GM18519 (cell line): Measurements from ENCODE around the gene CENATAC.
A peak's percentile ranks its signal among the peaks of the same experiment; 100 is the strongest.
"Not testable (repeated sequence)": the region's sequence is repeated elsewhere in the genome, so short reads cannot be mapped to it uniquely, and the experiment has no call there.

Experiments
- ATAC-seq: cut with Tn5 transposase; IDR thresholded peaks from one replicate; pipeline ENCODE4 v1.9.1; 2021; ENCODE audit warnings: mild to moderate bottlenecking, moderate library complexity; ENCODE audit not compliant: unreplicated experiment, low FRiP score

Gene CENATAC

DNA sequence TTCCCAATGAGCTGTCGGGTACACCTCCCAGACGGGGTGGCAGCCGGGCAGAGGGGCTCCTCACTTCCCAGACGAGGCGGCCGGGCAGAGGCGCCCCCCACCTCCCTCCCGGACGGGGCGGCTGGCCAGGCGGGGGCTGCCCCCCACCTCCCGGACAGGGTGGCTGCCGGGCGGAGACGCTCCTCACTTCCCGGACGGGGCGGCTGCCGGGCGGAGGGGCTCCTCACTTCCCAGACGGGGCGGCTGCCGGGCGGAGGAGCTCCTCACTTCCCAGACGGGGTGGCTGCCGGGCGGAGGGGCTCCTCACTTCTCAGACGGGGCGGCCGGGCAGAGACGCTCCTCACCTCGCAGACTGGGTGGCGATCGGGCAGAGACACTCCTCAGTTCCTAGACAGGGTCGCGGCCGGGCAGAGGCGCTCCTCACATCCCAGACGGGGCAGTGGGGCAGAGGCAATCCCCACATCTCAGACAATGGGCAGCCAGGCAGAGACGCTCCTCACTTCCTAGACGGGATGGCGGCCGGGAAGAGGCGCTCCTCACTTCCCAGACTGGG lies 6.4 kb upstream of the CENATAC start:
- ATAC-seq: not testable (repeated sequence)

DNA sequence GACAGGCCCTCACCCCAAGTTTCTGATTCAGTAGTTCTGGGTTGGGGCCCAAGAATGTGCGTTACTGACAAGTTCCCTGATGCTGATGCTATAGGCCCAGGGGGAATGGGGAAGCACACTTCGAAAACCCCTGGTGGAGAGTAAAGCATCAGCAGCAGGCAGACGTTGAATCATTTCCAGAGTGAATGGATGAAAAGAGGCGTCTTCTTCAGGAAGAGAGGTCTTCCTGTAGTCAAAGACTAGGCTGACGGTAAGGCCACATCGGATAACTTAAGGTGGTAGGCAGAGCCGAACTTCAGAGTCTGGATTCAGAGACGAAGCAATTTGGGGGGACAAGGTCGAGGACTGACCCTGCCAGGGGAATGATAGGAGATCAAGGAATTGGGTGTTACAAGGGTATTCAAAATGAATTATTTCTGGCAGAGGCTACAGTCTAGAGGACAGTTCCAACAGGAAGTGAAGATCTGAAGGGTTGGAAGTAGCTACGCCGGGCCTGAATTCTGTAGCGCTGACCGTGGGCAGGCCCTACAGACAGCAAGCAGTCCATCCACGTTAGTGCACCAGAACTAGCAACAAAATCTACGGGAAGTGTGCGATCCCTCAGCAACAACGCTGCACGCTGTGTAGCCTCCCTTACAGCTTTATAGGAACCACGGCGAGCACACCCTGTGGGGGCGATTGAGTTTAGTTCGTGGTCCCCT lies 862 bp upstream of the CENATAC start:
- no peak for ATAC-seq

DNA sequence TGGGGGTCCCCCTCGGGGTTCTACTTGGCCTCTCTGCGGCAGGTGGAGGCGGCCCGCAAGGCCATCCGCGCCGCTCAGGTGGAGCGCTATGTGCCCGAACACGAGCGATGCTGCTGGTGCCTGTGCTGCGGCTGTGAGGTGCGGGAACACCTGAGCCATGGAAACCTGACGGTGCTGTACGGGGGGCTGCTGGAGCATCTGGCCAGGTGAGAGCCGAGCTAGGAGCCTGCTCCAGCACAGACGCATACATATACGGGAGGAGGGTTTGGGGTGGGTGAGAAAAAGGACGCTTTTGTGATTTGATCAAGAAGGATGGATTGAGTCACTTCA lies 415 bp downstream of the CENATAC start:
- no peak for ATAC-seq

DNA sequence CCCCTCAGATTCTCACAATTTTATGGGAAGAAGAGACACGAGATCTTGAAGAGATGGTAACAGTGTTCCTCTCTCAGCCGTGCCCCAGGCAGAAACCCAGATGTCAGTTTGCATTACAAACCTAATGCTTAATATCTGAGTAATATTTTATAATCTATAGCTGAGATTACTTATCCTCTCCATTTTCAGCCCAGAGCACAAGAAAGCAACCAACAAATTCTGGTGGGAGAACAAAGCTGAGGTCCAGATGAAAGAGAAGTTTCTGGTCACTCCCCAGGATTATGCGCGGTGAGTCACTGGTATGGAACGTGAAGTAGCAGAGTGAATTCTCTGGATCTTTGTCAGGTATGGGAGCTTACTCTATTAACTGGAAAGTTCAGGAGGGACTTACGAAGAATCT lies 884 bp downstream of the CENATAC start:
- ATAC-seq: no peak

DNA sequence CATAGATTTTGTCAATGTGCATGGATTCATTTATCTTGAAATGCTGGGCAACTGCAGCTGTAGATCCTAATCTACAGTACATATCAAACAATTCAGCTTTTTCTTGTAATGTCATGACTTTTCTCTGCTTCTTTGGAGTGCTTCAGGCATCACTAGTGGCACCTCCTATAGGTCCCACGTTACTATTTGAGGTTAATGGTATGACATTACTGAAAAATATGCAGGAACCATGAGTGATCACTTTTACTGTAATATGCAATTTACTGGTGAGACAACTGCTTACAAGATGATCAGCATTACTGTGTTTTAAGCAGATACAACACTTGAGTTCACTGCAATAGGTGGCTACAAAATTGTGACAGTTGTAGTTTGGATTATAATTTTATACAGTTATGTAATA lies 3.0 kb downstream of the CENATAC start:
- ATAC-seq: no peak

DNA sequence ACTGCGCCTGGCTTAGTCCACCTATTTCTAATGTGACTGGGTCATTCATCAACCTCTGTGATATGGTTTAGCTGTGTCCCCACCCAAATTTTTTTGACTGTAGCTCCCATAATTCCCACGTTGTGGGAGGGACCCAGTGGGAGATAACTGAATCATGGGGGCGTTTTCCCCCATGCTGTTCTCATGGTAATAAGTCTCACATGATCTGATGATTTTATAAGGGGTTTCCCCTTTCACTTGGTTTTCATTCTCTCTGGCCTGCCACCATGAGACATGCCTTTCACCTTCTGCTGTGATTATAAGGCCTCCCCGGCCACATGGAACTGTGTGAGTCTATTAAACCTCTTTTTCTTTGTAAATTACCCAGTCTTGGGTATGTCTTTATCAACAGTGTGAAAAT lies 8.7 kb downstream of the CENATAC start:
- ATAC-seq: no peak

DNA sequence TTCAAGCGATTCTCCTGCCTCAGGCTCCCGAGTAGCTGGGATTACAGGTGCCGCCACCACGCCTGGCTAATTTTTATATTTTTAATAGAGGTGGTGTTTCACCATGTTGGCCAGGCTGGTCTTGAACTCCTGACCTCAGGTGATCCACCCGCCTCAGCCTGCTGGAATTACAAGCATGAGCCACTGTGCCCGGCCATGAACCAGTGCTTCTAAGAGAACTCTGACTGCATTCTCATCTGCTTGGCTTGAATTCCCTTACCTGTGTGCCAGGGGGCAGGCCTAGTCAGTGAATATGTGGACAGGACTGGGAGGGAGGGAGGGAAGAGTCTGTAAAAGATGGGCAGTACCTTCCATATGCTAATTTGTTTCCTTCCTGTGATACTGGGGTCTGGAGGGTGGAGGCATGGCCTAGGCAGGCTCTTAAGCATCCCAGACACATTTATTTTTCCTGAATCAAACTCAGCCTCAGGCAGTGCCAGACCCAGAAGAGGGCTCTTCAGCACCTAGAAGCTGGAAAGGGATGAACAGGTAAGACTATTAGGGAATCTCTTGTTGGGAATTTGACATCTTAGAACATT lies 13.6 kb downstream of the CENATAC start:
- no peak for ATAC-seq

DNA sequence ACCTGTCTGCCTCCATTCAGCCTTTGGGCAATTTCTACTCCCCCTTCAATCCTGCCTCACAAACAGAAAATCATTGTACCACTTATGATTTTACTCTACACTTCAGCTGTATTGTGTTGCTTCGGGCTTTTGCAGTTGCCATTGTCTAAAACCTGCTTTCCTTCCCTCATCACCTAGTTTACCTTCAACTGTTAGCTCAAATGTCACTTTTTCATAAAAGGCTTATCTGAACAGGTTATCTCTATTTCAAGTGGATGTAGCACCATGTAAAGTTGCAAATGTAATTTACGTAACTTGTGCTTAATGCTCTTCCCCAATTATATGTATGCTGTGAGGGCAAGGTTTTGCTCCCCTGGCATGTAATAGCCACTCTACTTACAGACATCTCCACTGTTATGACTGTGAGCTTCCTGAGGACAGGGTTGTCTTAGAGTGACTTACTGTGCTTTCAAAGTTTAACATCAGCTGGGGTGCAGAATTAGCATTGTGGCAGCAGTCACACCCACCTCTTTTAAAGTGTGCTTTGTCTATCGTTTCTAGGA lies 14.8 kb downstream of the CENATAC start:
- ATAC-seq: no peak

DNA sequence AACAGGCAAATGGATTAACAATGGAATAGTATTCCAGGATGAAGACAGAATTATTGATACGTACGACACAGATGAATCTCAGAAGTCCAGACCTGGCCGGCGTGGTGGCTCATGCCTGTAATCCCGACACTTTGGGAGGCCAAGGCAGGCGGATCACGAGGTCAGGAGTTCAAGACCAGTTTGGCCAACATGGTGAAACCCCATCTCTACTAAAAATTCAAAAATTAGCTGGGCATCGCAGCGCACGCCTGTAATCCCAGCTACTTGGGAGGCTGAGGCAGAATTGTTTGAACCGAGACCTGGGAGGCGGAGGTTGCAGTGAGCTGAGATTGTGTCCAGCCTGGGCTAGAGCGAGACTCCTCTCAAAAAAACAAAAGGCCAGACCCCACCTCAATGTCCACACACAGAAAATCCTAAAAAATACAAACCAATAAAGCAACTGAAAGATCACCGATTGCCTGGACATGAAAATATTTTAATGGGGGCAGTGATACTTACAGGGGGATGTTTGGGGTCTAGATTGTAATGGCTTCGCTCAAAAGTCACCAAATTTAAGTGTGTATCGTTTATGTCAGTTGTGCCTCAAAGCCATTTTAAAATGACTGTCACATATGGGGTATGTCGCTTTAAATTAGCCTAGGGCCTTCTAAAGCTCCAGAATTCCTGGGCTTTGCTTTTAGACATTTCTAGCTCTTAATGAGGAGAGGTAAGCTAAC lies 16.4 kb downstream of the CENATAC start:
- no peak for ATAC-seq

DNA sequence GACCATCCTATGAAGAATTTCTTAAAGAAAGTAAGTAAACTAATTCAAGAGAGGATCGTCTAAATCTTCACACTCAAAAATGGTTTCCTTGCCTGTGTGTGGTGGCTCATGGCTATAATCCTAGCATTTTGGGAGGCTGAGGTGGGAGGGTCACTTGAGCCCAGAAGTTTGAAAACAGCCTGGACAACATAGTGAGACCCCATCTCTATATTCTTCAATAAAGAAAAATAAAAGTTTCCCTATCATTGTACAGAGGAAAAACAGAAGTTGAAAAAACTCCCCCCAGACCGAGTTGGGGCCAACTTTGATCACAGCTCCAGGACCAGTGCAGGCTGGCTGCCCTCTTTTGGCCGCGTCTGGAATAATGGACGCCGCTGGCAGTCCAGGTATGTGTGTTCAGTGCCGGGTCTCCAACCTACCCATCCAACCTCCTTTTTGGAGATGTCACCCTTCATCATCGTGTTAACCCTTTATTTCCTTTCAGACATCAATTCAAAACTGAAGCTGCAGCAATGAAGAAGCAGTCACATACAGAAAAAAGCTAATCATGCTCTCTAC lies 17.2 kb downstream of the CENATAC start:
- no peak for ATAC-seq

DNA sequence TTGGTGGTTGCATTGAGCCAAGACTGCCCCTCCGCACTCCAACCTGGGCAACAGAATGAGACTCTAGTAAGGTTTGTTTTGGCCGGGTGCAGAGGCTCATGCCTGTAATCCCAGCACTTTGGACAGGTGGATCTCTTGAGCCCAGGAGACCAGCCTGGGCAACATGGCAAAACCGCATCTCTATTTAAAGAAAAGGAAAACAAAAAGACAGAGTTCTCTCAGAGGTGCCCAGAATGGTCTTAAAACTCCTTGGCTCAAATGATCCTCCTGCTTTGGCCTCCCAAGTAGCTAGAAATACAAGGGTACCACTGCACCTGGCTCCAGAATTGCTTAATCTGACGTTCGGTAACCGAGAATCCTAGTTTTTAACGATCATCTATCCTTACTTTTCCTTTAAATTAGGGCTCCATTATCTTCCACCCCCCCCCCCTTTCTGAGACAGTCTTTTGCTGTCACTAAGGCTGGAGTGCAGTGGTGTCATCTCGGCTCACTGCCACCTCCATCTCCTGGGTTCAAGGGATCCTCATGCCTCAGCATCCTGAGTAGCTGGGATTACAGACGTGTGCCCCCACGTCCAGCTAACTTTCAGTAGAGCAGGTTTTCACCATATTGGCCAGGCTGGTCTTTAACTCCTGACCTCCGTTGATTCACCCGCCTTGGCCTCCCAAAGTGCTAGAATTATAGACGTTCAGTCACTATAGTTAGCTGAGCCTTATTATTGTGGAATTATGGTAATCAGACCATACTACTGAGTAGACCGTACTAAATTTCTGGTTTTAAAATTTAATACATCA lies 18.5 kb downstream of the CENATAC start:
- no peak for ATAC-seq

DNA sequence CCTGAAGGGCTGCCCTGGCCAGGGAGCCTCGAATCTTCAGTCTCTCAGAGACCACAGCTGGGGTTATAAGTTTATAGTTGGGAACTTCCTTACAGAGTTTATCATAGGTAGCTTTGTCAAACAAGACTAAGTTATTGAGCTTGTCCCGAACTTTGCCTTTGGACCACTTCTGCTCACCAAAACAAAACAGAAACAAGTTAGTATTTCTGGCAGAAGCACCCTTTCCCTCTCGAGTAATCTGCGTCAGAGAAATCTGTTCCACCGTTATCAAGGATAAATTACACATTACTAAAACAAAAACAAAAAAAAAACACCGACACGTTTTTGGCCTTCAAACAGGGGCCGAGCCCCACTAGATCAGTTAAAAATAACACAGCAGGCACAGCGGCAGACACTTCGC lies 19.4 kb downstream of the CENATAC start:
- ATAC-seq: not testable (repeated sequence)

DNA sequence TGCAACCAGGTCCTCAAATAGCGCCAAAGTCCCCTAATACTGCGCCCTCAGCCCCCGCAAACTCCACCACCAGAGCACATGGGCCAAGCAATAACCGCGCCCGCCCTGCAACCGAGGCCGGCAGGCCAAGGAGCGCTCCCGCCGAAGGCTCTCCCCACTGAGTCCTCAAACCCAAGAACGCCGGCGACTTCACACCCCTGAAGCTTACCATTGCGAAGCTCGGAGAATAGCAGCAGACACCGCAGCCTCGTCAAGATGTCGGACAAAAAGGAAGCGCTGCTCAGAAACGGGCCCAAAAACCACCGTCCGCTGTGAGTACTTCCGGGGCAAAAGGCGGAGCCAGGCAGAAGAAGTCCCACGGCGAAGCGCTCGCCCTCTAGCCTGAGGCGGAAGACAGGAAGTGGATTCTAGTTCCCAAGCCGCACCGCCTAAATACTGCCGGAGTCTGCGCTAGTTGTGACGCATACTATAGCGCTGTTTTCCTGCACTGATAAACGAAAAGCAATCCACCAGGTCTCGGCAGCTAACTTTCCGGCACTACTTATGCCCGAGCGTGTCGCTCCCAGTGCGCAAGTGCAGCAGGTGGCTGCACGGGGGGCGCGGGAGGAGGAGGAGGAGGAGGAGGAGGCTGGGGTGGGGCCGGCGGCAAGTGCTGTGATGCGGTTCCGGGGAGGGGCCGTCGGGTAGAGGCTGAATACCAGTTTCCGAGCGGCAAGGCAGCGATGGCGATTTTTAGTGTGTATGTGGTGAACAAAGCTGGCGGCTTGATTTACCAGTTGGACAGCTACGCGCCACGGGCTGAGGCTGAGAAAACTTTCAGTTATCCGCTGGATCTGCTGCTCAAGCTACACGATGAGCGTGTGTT lies 20.4 kb downstream of the CENATAC start, which contains the start of the genes RPS25 and TRAPPC4:
Gene RPS25 (minus strand): TSS at position 270 of the 865 bp plus-strand sequence. CDS start 59 bp downstream, at position 211.
Gene TRAPPC4 (plus strand): TSS at position 693 of the 865 bp plus-strand sequence. CDS start 30 bp downstream, at position 723.
- peak; percentile 73 for ATAC-seq

DNA sequence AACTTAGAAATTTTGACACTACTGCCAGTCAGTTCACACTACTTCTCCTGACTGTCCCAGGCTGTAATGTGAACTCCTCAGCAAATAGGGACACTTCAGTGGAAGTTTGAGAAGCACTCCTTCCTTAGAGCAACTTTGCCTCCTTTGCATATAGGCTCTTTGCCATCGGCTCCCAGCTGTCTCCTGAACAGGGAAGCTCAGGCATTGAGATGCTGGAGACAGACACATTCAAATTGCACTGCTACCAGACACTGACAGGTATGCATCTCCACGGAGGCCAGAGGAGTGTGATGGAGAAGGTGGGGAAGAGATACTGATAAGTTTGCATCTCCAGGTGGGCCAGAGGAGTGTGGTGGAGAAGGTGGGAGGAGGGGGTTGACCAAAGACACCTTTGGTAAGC lies 22.1 kb downstream of the CENATAC start:
- ATAC-seq: no peak

DNA sequence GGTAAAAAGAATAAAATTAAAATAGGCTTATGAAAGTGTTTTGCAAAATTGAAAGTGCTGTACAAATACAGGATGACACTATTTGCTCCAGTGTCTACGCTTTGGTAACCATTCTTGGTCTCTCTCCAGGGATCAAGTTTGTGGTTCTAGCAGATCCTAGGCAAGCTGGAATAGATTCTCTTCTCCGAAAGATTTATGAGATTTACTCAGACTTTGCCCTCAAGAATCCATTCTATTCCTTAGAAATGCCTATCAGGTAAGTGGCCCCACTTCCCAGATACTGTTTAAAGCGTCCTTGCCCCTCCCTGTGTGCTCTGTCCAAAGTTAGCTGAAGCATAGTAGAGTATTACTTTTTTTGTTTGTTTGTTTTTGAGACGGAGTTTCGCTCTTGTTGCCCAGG lies 23.7 kb downstream of the CENATAC start:
- no peak for ATAC-seq

DNA sequence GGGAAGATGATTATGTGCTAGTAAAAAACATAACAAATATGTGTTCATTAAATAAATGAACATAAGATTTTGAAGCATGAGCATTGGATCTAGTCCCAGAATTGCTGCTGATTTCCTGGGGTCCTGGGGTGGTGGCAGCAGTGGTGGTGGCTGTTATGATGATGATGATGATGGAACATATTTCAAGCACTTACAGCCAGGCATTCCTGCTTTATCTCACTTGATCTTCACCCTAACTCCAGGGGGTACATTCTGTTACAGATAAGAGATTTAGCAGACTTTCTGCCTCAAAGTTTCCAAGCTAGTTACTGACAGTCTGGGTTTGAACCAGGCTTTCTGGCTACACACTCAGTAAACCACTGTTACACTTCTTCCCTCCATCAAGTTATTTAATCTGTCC lies 25.8 kb downstream of the CENATAC start:
- no peak for ATAC-seq

DNA sequence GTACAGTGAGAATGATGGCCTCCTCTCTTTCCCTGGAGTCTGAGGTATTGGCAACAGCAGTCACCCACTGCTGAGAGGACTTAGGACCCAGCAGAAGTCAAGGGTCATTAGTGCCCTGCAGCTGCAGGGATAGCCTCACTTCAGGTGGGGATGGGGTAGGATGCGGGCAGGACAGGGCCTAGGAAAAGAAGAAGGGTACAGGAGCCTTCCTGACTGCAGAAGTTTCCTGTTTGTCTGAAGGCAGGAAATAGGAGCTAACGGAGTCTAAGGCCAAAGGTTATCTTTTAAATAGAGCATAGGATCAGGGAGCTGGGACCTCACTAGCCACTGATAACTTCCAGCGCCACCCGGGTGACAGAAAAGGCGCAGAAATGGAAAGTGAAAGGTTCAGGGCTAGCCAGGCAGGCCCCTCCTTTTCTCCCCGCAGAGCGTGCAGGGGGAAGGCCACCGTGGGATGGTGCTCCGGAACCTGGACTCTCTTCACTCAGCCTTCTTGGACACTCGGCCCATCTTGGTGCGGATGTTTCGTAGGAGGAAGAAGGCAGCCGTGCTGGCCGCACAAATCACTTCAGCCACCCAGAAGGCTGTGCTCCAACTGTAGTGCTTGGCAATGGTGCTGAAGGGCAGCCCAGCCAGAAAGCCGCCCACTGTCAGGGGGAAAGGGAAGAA lies 26.6 kb downstream of the CENATAC start:
- ATAC-seq: no peak

DNA sequence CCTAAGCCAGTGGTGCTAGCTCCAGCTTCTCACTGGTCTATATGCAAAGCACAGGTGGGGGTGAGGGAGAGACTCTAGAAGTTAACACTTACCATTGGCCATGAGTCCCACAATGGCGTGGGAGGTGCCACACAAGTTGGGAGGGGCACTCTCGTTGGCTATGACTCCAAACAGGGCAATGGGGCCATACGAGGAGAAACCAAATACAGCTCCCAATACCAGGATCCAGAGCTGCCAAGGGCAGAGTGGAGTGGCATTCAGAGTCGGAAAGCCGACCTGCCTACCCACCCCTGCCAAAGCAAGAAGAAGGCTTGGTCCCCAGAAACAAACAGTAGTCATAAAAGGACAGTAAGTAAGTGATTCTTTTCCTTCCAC lies 27.1 kb downstream of the CENATAC start:
- ATAC-seq: no peak

DNA sequence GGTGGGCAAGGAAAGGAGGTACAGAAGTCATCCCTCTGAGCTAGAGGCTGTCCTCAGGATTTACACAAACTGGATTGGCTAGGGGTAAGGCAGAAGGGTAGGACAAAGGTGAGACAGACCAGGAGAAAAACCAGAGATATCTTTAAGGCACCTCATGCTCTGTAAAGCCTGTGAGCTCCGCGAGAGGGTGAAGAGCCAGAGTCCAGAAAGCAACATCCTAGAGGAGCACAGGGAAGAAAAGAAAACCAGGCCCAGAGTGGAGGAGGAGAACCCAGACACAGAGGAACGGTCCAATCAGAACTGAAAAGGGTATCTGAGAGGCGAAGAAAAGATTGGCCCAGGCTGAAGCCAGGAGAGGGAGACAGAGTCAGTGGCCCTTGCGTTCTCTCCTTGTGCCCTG lies 27.6 kb downstream of the CENATAC start:
- no peak for ATAC-seq
